ENCODE results near the gene NKTR.

NKTR gene

GRCh38 chr3:42651248-42652091 lies 51.0 kb downstream of the NKTR start:
- peak; percentile 85 for DNase-seq (ENCODE audit: low spot score)

DNA sequence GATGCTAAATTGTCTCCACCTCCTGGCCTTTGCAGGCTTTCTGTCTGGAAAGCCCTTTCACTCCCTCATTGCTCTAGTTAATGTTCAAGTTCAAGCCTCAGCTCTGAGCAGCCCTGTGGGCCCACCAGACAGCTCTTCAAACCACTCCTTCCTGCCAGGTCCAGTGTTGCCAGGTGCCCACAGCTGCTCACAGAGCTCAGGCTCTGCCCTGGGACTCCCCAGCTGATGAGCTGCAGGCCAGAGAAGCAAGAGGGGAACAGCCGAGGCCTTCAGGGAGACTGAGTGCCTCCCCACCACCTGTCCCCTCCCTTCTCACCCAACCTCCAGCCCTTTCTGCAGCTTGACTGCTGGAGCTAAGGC lies 51.7 kb downstream of the NKTR start:
- DNase-seq (ENCODE audit: low spot score): no peak

- peak; percentile 86 for DNase-seq (ENCODE audit: low spot score)
Measured at GRCh38 chr3:42652611-42653302, 52.3 kb downstream of the NKTR start.

- DNase-seq (ENCODE audit: low spot score): no peak
Measured at GRCh38 chr3:42653303-42653559, 52.7 kb downstream of the NKTR start.

DNA sequence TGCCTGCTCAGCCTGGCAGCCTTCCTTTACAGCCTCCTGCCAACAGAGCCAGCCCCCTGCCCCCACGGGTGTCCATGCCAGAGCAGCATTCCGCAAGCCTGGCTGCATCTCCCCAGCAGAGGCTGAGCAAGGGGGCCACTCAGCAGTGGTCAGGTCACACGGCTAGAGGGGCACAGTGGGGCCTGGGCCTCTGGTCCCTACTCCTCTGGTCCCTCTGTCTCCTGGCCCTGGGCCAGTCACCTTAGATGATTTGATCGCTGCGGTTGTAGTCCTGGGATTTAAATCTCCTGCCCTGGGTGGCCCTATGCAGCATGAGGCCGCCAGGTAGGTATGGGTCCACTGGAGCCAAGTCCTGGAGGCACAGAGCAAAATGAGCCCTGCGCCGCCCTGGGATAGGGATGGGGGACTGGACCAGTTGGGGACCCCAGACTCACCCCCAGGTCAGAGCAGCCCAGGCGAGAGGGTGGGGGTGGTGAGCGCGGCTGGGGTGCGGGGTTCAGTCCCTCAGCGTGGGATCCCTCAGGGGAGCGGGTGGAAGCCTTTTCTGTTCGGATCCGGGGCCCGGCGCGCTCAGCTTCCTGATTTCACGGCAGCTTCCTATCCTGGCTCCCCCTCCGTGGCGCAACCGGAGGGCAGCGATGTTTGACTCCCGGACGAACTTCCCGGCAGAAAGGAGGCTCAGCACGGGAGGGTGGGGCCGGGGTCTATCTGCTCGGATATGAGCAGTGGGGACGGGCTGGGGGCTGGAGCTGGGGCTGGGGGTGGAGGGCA lies 53.3 kb downstream of the NKTR start, which contains the start of gene ZBTB47:
TSS of gene ZBTB47 (plus strand) at position 138 of the 771 bp plus-strand sequence. CDS start 4,659 bp downstream, outside the sequence.
- DNase-seq (ENCODE audit: low spot score): peak; percentile 71

DNA sequence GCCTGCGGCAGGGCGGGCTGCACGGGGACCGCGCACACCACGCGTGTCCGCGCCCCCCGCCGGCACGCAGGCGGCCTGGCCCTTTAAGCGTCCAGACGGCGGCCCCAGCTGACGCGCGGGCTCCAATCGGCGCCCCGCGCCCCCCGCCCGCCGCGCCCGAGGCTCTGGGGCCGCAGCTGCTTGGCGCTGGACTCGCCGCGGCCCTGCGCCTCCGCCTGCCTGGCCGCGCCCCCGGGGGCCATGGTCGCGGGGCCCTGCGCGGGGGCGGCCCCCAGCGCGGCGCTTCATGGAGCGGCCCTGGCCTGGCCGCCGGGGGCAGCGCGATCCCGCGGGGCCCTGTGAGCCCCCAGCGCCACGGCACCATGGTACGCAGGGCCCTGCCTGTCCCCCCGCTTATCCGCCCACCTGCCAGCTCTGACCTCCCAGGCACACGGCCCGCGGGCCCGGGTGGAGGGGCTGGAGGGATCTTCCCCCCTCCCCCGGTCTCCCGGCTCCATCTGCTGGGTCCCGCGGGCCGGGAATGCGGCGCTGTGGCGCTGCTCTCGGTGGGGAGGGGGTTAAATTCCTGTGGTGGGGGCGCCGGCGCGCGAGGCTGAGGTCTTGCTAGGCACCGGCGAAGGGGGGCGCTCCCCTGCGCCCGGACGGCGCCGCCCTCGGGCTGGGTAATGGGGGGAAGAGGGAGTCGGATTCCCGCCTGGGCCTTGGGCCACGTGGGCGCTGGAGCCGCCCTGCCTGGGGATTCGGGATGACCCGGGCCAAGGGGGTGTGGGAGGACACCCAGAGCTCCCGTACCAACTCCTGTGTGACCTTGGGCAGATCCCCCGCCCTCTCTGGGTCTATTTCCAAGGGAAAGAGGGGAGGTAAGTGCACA lies 54.1 kb downstream of the NKTR start:
- peak; percentile 91 for DNase-seq (ENCODE audit: low spot score)

GRCh38 chr3:42655331-42655888 lies 54.9 kb downstream of the NKTR start:
- peak; percentile 52 for DNase-seq (ENCODE audit: low spot score)

DNA sequence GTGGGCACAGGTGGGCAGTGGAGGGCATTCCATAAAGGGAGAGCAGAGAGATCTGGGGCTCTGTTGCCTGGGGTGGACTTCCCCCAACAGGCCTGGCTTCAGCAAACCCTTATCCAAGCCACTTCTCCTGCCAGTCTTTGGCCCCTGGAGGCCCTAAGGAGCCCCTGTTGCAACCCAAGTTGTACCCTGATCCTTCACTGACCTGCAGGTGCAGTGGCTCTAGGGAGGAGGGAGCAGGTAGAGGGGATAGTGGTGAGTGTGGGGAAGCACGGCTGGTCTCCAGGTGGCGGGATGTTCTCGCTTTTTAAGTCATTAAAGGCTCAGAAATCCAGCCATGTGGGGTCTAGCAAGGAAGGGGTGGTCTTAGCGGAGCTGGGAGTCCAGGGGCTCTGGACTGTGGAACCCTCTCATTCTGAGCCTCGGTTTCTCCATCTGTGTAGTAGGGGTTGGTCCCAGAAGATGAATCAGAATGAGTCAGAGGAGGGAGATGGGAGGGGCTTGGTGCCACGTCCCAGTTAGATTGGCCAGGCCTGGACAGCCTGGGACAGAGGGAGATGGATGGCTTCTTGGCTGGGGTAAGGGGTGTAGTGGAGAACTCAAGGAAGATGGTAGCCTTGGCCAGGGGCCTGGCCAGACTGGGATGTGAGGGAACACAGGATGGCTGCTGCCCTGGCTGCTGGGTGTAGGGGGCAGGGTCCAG lies 55.6 kb downstream of the NKTR start:
- peak; percentile 84 for DNase-seq (ENCODE audit: low spot score)

DNA sequence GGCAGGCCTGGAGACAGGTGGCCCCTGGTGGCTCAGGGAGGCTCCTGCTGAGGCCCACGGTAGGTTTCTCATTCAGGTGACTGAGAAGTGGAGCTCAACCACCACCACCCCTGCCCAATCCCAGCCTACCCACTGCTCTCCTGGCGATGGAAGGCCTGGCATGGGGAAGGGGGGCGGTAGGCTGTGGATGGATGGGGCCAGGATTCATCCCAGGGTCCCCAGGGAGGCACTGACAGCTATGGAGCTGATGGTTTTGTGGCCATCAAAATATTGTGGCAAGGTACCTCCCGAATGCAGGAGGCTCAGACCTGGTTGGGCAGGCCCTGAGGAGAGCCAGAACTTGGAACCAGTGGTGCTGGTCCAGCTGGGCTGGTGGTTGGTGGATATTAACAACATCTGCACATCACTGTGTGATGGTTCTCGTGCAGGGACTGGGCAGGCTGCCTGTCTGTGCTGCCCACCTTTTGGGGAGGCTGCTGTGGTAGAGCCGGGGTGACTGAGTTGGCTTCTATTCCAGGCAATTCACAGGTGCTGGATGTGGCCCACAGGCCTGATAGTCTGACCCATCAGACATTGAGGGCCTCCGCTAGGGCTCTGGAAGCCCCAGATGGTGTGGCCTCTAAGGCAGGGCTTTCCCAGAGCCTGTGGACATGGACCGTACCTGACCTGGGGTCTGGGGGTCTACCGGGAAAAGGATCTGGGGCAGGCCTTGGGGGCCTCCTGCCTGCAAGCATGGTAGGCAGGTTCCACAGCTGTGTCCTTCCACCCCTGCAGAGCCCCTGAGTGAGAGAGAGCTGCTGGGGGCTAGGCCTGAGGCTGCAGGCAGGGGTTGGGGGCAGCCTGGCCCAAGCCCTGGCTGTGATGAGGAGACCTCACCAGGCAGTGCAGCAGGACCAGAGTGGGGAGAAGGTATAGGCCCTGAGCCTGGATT lies 56.5 kb downstream of the NKTR start:
- DNase-seq (ENCODE audit: low spot score): peak; percentile 6

- no peak for DNase-seq (ENCODE audit: low spot score)
Measured at GRCh38 chr3:42657675-42658074, 57.2 kb downstream of the NKTR start.

DNA sequence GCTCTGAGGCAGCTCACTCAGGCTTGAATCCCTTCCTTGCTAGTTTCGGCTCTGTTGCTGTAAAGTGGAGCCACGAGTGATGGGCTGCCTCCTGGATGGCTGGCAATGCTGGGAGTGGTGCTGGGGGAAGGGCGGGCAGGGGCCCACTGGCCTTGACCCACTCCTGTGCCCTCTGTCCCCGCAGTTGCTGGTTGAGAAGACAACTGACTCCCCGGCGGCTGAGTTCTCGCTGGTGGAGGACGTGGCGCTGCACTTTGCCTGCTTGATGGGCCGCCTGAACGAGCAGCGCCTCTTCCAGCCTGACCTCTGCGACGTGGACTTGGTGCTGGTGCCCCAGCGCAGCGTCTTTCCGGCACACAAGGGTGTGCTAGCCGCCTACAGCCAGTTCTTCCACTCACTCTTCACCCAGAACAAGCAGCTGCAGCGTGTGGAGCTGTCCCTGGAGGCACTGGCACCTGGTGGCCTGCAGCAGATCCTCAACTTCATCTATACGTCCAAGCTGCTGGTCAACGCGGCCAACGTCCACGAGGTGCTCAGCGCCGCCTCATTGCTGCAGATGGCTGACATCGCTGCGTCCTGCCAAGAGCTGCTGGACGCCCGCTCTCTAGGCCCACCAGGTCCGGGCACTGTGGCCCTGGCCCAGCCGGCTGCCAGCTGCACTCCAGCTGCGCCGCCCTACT lies 57.7 kb downstream of the NKTR start:
- no peak for DNase-seq (ENCODE audit: low spot score)

DNA sequence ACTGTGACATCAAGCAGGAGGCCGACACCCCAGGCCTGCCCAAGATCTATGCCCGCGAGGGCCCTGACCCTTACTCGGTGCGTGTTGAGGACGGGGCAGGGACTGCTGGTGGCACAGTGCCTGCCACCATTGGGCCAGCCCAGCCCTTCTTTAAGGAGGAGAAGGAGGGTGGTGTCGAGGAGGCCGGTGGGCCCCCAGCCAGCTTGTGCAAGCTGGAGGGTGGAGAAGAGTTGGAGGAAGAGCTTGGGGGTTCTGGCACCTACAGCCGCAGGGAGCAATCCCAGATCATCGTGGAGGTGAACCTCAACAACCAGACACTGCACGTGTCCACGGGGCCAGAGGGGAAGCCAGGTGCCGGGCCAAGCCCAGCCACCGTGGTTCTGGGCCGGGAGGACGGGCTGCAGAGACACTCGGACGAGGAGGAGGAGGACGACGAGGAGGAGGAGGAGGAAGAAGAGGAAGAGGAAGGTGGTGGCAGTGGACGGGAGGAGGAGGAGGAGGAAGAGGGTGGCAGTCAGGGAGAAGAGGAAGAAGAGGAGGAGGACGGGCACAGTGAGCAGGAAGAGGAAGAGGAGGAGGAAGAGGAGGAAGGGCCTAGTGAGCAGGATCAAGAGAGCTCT lies 58.4 kb downstream of the NKTR start:
- no peak for DNase-seq (ENCODE audit: low spot score)

DNA sequence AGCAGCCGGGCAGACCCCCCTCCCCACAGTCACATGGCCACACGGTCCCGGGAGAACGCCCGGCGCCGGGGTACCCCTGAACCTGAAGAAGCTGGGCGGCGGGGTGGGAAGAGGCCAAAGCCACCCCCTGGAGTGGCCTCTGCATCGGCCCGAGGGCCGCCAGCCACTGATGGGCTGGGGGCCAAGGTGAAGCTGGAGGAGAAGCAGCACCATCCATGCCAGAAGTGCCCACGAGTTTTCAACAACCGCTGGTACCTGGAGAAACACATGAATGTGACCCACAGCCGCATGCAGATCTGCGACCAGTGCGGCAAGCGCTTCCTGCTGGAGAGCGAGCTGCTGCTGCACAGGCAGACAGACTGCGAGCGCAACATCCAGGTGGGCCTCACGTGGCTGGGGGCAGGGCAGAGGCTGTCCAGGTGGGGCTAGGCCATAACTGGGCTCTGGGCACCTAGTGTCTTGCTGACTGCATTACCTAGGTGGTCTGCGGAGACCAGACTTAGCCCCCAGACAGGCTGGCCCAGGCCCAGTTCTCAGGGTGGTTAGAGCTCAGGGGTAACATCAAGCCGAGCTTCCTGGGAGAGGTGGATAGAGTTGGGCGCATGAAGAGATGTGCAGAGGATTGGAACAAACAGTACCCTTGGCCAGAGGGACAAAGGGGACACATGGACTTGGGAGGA lies 59.1 kb downstream of the NKTR start:
- no peak for DNase-seq (ENCODE audit: low spot score)

DNA sequence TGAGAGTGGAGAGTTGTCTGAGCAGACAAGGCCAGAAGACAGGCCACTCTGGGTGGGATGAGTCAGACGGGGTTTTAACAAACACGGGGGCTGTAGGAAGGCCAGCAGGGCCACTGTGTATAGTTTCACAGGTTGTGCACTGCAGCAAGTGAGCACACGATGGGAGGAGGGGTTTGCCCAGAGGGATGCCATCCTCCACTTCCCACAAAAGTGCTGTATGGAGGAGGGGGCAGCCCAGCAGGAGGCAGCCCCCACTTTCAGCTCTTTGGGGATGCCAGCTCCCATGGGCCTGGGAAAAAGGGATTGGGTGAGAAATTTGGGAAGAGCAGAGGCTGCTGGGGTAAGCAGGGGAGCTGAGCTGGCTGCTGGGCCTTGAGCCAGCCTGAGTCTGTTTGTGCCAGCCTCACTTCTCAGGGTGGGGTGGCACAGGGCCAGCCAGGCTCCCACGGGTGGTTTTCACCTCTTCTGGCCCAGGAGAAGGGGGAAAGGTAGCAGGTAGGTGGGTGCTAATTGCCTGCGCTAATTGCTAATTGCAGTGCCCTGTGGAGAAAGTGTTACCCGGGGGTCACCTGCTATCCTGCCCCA lies 59.7 kb downstream of the NKTR start:
- DNase-seq (ENCODE audit: low spot score): no peak

GRCh38 chr3:42660898-42661297 lies 60.4 kb downstream of the NKTR start:
- peak; percentile 5 for DNase-seq (ENCODE audit: low spot score)

DNA sequence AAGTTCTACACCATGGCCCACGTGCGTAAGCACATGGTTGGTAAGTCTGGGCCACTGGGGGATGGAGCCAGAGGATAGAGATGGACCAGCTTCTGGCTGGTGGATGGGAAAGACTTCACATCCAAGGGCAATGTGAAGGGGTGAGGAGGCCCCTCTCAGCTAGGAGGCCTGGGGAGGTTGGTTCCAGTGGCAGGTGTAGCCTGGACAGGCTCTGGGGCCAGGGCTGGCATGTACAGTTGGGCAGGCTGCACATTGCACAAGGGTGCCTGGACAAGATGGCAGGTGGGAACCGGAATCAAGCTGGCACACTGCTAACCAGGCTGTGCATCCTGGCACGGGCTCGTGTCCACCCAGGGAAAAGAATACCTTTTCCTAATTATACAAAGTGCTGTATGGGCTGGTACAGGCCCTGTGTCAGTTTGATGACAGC lies 61.1 kb downstream of the NKTR start:
- no peak for DNase-seq (ENCODE audit: low spot score)

DNA sequence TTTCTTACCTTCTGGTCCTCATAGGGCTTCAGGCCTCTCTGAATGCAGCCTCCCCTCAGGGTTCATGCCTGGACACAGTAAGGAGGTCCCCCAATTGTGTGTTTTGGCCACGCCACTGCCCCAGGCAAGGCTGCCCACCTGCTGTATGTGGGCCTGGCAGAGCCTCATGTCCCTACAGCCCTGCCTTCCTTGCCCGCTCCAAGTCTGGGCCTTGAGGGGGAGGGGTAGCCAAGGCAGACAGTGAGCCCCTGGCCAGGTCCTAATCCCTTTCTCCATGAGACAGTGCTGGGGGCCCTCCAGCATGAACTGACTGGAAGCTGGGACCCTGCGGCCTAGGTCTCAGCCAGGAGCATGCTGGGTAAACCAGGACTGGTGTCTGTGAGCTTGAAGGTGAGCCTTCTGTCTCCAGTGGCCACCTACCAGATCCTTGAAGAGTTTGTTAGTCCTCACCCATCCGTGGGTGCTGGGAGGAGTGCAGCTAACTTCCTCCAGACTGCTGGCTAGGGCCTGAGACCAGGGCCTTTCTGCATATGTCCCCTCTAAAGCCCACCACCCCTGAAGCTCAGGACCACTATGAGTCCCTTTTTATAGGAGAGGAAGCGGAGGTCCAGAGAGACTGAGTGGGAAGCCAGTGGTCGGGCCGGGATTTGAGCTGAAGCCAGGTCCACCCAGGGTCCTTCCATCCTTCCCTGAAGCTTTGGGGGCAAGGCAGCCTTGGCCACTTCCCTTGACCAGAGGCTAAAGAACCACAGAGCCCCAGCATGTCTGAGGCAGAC lies 61.7 kb downstream of the NKTR start:
- no peak for DNase-seq (ENCODE audit: low spot score)

Measured in GM03348 (cell line).